ENCODE measurements around the gene LPIN2. TPM values are rescaled to one million over a fixed set of nuclear protein-coding genes. Genes with fewer than 3 reads are reported as not detected.

Gene LPIN2
- total and polyA plus RNA-seq, 12 donors: 1.9 to 15.9 (median 7.6) TPM

- no peak for DNase-seq
- intact Hi-C loops (cut with DNase I): loop anchor here in 6 of 10 donors (5.0 to 10.0 kb wide), 4 partner anchors 42 to 230 kb away; partner anchors contain the start of gene MYL12A (in 1 of the 6)
Measured at GRCh38 chr18:3015204-3015592, 2.3 kb upstream of the LPIN2 start.

GRCh38 chr18:3014503-3015203 is 1.7 kb upstream of the LPIN2 start:
- TF ChIP-seq CTCF (IDR thresholded peaks at IDR 0.05): no peak
- DNase-seq: no peak
- intact Hi-C loops (cut with DNase I): loop anchor here in 6 of 10 donors (5.0 to 10.0 kb wide), 5 partner anchors 43 to 230 kb away; partner anchors contain the start of gene MYL12A (in 1 of the 6)
- peak overlapping the region in 9 of 10 donors; percentile 15 to 93 (median 68) for H3K27ac ChIP-seq
- H3K36me3 ChIP-seq: peaks cover 0 to 19% (median 0%) of the 10 kb centered on the region in 9 donors
- H3K4me1 ChIP-seq: peaks cover 3 to 76% (median 39%) of the 10 kb centered on the region in 9 donors
- peak overlapping the region in 1 of 10 donors; percentile 39 for H3K4me3 ChIP-seq
- no peaks in the 10 kb centered on the region for H3K27me3 ChIP-seq
- no peaks in the 10 kb centered on the region for H3K9me3 ChIP-seq
- peak in 1 of 8 donors; percentile 3 for ATAC-seq
- 38 to 53% methylated on average over 7 of the region's 7 CpGs for WGBS, 2 donors

More at GRCh38 chr18:3015204-3015592, 2.3 kb upstream of the LPIN2 start:
- no peaks in the 10 kb centered on the region for H3K9me3 ChIP-seq
- ATAC-seq: peak in 2 of 8 donors; percentile 5 to 9
- peaks cover 3 to 71% (median 39%) of the 10 kb centered on the region in 9 donors for H3K4me1 ChIP-seq
- TF ChIP-seq CTCF (IDR thresholded peaks at IDR 0.05): no peak
- H3K36me3 ChIP-seq: peaks cover 0 to 15% (median 0%) of the 10 kb centered on the region in 9 donors
- 31 to 48% methylated on average over 4 of the region's 4 CpGs for WGBS, 2 donors
- no peak overlapping the region for H3K4me3 ChIP-seq
- no peaks in the 10 kb centered on the region for H3K27me3 ChIP-seq
- peak overlapping the region in 9 of 10 donors; percentile 2 to 93 (median 68) for H3K27ac ChIP-seq

DNA sequence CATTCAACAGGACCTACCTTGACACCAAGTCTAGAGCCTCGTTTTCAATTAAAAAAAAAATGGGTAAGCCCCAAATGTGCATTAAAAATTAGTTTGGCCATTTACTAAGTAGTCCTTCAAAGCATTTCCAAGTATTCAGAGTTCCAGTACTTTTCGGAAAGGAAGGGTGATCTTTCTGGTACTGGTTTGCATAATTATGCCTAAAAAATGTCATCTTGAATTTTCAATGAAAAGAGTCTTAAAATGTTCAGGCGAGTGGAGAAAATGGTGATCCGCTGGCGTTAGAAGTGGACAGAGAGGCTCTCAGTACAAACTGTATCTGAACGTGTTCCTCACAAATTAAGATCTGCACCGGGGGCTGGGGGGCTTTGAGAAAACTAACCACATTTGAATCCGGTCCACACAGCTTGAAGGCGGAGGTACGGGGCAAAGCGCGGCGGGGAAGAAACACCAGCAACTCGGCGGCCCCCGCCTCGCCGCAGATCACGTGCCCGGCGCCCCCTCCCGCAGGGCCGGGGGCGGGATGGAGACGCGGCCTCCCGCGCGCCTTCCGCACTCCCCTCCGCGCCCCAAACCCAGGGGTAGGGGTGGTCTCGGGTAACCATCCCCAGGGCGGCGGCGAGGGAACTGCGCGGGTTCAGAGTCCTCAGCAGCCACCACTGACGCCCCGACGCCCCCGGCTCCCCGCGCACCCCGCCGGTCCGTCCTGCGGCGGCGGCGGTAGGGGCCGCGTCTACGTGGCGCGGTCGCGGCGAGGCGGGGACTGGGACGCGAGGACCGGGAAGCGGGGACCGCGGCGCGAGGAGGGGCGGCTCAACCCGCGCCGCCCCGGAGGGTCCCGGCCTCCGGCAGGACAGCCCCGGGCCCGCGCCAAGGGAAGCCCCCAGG is 564 bp downstream of the LPIN2 start:
- no peak for TF ChIP-seq CTCF (IDR thresholded peaks at IDR 0.05)

DNA sequence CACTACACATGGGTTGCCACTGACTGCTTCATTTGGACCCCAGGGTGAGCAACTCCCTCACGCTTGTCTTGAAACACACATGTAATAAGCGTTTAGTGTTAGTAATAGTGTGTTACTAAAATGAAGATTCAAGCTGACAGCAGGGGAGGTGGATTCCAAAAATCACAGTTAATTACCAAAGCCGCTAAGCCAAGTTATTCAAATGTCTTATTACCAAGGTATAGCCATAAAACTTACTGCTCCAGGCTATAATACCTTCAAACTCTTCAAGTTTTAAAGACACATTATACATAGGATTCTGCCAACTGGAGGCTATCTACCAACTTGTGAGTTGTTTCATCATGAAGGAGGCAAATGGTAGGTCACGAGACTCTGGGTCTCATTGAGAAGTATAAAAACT is 2.9 kb downstream of the LPIN2 start:
- ATAC-seq (no peak), DNase-seq (no peak)
- 79 to 92% methylated on average over 4 of the region's 4 CpGs for WGBS, 2 donors
- no peak overlapping the region for H3K4me3 ChIP-seq
- H3K36me3 ChIP-seq: peaks cover 0 to 29% (median 0%) of the 10 kb centered on the region in 9 donors
- intact Hi-C loops (cut with DNase I): loop anchor here in 3 of 10 donors (5.0 to 10.0 kb wide), 4 partner anchors 47 to 235 kb away; partner anchors contain the start of gene MYL12A (in 1 of the 3)
- H3K4me1 ChIP-seq: peaks cover 3 to 54% (median 25%) of the 10 kb centered on the region in 9 donors
- no peak overlapping the region for H3K27ac ChIP-seq
- TF ChIP-seq CTCF (IDR thresholded peaks at IDR 0.05): no peak
- H3K9me3 ChIP-seq: no peaks in the 10 kb centered on the region
- no peaks in the 10 kb centered on the region for H3K27me3 ChIP-seq

More for the DNA sequence above, 564 bp downstream of the LPIN2 start:
- intact Hi-C loops (cut with DNase I): loop anchor here in 4 of 10 donors (1.0 to 10.0 kb wide), 7 partner anchors 45 to 235 kb away; partner anchors contain the start of gene MYL12A (in 3 of the 4)
- ATAC-seq (peak in 7 of 8 donors; percentile 6 to 59 (median 34)), DNase-seq (peak; percentile 22 to 52)
- H3K4me3 ChIP-seq: peak overlapping the region; percentile 50 to 92 (median 88)
- peaks cover 0 to 29% (median 0%) of the 10 kb centered on the region in 9 donors for H3K36me3 ChIP-seq
- peak overlapping the region; percentile 57 to 99 (median 95) for H3K27ac ChIP-seq
- no peaks in the 10 kb centered on the region for H3K9me3 ChIP-seq
- H3K4me1 ChIP-seq: peaks cover 3 to 77% (median 39%) of the 10 kb centered on the region in 9 donors
- 1 to 2% methylated on average over 55 to 78 of the region's 78 CpGs for WGBS, 2 donors
- H3K27me3 ChIP-seq: no peaks in the 10 kb centered on the region
